Neural crest cell (in vitro differentiated cells): ENCODE data around the gene SEMA4A. TPM values are rescaled to one million over a fixed set of nuclear protein-coding genes. Genes with fewer than 3 reads are reported as not detected.
"Not testable (repeated sequence)": the region's sequence is repeated elsewhere in the genome, so short reads cannot be mapped to it uniquely, and the experiment has no call there.

Source experiments
- DNase-seq: peaks from one replicate; pipeline ENCODE4 v3.0.0; 2021; ENCODE audit warnings: low read depth, mixed read lengths, low spot score
- H3K27ac Mint-ChIP-seq: one replicate; pipeline ENCODE4 v1.8.0; 2021; ENCODE audit warnings: mild to moderate bottlenecking, mixed read lengths; ENCODE audit not compliant: unreplicated experiment
- H3K27me3 Mint-ChIP-seq: 2 replicates; pipeline ENCODE4 v1.8.0; 2021; ENCODE audit warnings: low read depth, mild to moderate bottlenecking, mixed read lengths
- H3K36me3 Mint-ChIP-seq: 2 replicates; pipeline ENCODE4 v1.8.0; 2021; ENCODE audit warnings: low read depth, mild to moderate bottlenecking, mixed read lengths
- H3K4me1 Mint-ChIP-seq: 2 replicates; pipeline ENCODE4 v1.8.0; 2021; ENCODE audit warnings: mixed read lengths
- H3K4me3 Mint-ChIP-seq: one replicate; pipeline ENCODE4 v1.8.0; 2021; ENCODE audit warnings: mild to moderate bottlenecking, mixed read lengths
- H3K9me3 Mint-ChIP-seq: 2 replicates; pipeline ENCODE4 v1.8.0; 2021; ENCODE audit warnings: mixed read lengths
- CTCF ChIP-seq: fragments of 200-600 bp; sonication (generic); conservative IDR thresholded peaks from 2 replicates; pipeline ENCODE4 v1.5.0; 2021; ENCODE audit warnings: antibody characterized with exemption, mild to moderate bottlenecking
- total RNA-seq: library from RNA; stranded (reverse); gene quantifications from 2 replicates; pipeline ENCODE4 v1.2.1, GENCODE V29; 2021

SEMA4A gene
- total RNA-seq, 1 donor from 2014 or later: 1.3 TPM

- Mint-ChIP-seq H3K27me3 (no peaks in the 10 kb centered on the region), H3K9me3 (no peaks in the 10 kb centered on the region), H3K27ac (peak overlapping the region; percentile 100), H3K36me3 (peaks cover 4% of the 10 kb centered on the region), H3K4me3 (peak overlapping the region; percentile 100), H3K4me1 (peaks cover 24% of the 10 kb centered on the region)
- no peak for DNase-seq
- TF ChIP-seq CTCF: no peak
Observed at GRCh38 chr1:156212130-156212529, 58.7 kb downstream of the SEMA4A start.

- Mint-ChIP-seq H3K9me3 (no peaks in the 10 kb centered on the region), H3K27ac (peak within 1 kb of the TSS; percentile 100), H3K36me3 (peaks cover 7% of the 10 kb centered on the region)
Observed at GRCh38 chr1:156212833-156213643, 59.7 kb downstream of the SEMA4A start, which contains the start of gene PMF1. TSS of gene PMF1 (plus strand) at chr1:156213007. CDS start at chr1:156213016, 9 bp downstream.

GRCh38 chr1:156213644-156213966 is 60.2 kb downstream of the SEMA4A start:
- H3K27me3 Mint-ChIP-seq: no peaks in the 10 kb centered on the region
- H3K27ac Mint-ChIP-seq: peak overlapping the region; percentile 100
- peaks cover 24% of the 10 kb centered on the region for H3K4me1 Mint-ChIP-seq
- H3K9me3 Mint-ChIP-seq: no peaks in the 10 kb centered on the region
- H3K4me3 Mint-ChIP-seq: peak overlapping the region; percentile 100
- H3K36me3 Mint-ChIP-seq: peaks cover 7% of the 10 kb centered on the region
- no peak for DNase-seq
- no peak for TF ChIP-seq CTCF

More at GRCh38 chr1:156212833-156213643, 59.7 kb downstream of the SEMA4A start, which contains the start of gene PMF1:
- Mint-ChIP-seq H3K27me3 (no peaks in the 10 kb centered on the region), H3K4me1 (peaks cover 24% of the 10 kb centered on the region), H3K4me3 (peak within 1 kb of the TSS; percentile 100)
- DNase-seq: peak; percentile 93
- no peak for TF ChIP-seq CTCF

- Mint-ChIP-seq H3K36me3 (peaks cover 7% of the 10 kb centered on the region), H3K9me3 (no peaks in the 10 kb centered on the region)
Observed at GRCh38 chr1:156214024-156214748, 60.8 kb downstream of the SEMA4A start.

GRCh38 chr1:156216361-156217086 is 63.1 kb downstream of the SEMA4A start:
- H3K27ac Mint-ChIP-seq, H3K9me3 Mint-ChIP-seq, H3K4me3 Mint-ChIP-seq, H3K27me3 Mint-ChIP-seq, DNase-seq: not testable (repeated sequence)
- H3K36me3 Mint-ChIP-seq: peaks cover 12% of the 10 kb centered on the region
- H3K4me1 Mint-ChIP-seq: peaks cover 24% of the 10 kb centered on the region

More at GRCh38 chr1:156214024-156214748, 60.8 kb downstream of the SEMA4A start:
- Mint-ChIP-seq H3K4me1 (peaks cover 24% of the 10 kb centered on the region), H3K27me3 (no peaks in the 10 kb centered on the region), H3K4me3 (peak overlapping the region; percentile 100), H3K27ac (peak overlapping the region; percentile 88)
- DNase-seq: no peak
- TF ChIP-seq CTCF: no peak
